HUES64 (cell line): Measurements from ENCODE around the gene LDLRAD4.

Experiments used
- H3K27ac ChIP-seq: 2 replicates; pipeline ENCODE4 v1.7.0; 2013; ENCODE audit warnings: low read depth, low read length, inconsistent platforms
- H3K27me3 ChIP-seq: 2 replicates; pipeline ENCODE4 v1.6.1; 2013; ENCODE audit warnings: mild to moderate bottlenecking, low read length; ENCODE audit not compliant: insufficient read depth
- H3K36me3 ChIP-seq: 2 replicates; pipeline ENCODE4 v1.6.1; 2013; ENCODE audit warnings: mild to moderate bottlenecking, low read length; ENCODE audit not compliant: insufficient read depth
- H3K4me1 ChIP-seq: 2 replicates; pipeline ENCODE4 v1.6.1; 2013; ENCODE audit warnings: mild to moderate bottlenecking, low read length, moderate library complexity; ENCODE audit not compliant: insufficient read depth
- H3K4me3 ChIP-seq: 2 replicates; pipeline ENCODE4 v1.5.1; 2013; ENCODE audit warnings: mild to moderate bottlenecking, low read length, moderate library complexity
- H3K9ac ChIP-seq: 2 replicates; pipeline ENCODE4 v1.6.1; 2013; ENCODE audit warnings: mild to moderate bottlenecking, low read depth, low read length
- H3K9me3 ChIP-seq: 2 replicates; pipeline ENCODE4 v1.6.1; 2013; ENCODE audit warnings: low read depth, low read length; ENCODE audit not compliant: insufficient read depth
- WGBS: fragments of 150-250, 120-280 bp; methylation state at CpG from one replicate; pipeline ENCODE4 v1.1.7; 2013; ENCODE audit warnings: missing lambda C conversion rate; 5-methylcytosine and 5-hydroxymethylcytosine counted together

Gene LDLRAD4

DNA sequence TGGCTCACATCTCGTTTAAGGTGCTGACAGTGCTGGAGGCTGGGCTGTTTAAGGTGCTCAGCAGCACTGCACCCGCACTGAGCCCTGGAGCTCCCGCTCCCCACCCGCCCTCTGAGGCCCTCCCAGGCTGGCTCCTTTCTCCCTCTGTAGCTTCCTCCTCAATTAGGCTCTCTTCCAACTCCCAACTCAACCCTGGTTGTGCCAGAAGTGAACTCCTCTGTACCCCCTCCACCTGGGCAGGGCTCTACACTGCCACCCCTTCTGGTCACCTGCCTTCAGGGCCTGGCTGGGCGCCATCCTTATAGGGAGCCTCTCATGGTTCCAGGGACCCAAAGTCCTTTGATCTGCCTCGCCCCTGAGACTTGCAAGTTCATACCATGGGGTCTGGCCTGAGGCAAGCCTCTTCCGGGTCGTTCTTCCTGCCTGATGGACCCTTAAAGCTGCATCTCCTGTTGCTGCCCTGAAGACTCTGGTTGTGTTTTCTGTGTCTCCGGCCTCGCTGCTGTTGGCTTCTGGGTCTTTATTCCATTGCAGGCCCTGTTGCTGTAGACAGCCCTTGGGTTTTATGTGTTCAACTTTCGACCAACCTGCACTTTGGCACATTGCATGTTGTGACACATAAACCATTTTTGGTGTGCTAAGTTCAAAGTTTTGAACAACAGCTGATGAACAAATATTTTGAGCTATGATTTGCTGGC lies 199.6 kb downstream of the LDLRAD4 start:
- Histone ChIP-seq H3K27me3 (no peaks in the 10 kb centered on the region; the same call in 1 of the 2 replicates), H3K36me3 (no peaks in the 10 kb centered on the region), H3K9ac (no peak overlapping the region), H3K9me3 (no peaks in the 10 kb centered on the region), H3K4me3 (no peak overlapping the region), H3K4me1 (peaks cover 8% of the 10 kb centered on the region; the same call in 1 of the 2 replicates), H3K27ac (no peak overlapping the region)
- WGBS, result 90% methylated on average over 11 of the region's 11 CpGs

GRCh38 chr18:13420969-13421686 lies 202.6 kb downstream of the LDLRAD4 start:
- no peak overlapping the region for H3K4me3 ChIP-seq
- no peak overlapping the region for H3K27ac ChIP-seq
- H3K9me3 ChIP-seq, result no peaks in the 10 kb centered on the region
- H3K27me3 ChIP-seq, result no peaks in the 10 kb centered on the region; the same call in 1 of the 2 replicates
- WGBS, result 90% methylated on average over 19 of the region's 19 CpGs
- H3K9ac ChIP-seq, result no peak overlapping the region
- no peaks in the 10 kb centered on the region for H3K4me1 ChIP-seq
- no peaks in the 10 kb centered on the region for H3K36me3 ChIP-seq

DNA sequence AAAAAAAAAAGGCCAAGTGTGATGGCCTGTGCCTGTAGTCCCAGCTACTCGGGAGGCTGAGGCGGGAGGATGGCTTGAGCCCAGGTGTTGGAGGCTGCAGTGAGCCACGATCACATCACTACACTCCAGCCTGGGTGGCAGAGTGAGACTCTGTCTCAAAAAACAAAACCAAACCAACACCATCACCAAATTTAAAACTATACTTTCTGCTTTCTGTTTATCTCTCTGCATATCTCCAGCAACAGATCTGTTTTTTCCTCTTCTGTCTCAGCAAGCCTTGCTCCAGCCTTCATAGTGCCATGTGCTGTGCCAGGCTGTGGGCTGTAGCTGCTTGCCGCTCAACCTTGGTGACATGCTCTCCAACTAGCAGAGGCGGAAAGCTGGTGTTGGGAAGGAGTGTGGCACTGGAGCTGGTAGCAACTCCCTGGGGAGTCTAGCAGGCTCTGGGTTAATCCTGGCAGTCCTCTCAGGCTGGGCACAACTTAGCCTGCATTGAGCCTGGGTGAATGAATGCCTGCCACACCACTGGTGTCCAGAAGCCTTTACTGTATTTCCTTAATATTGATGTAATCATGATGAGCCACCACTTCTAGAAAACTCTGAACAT lies 204.1 kb downstream of the LDLRAD4 start:
- H3K27ac ChIP-seq, result no peak overlapping the region
- no peaks in the 10 kb centered on the region for H3K36me3 ChIP-seq
- H3K27me3 ChIP-seq, result no peaks in the 10 kb centered on the region; the same call in 1 of the 2 replicates
- H3K4me1 ChIP-seq, result no peaks in the 10 kb centered on the region
- no peak overlapping the region for H3K4me3 ChIP-seq
- 90% methylated on average over 5 of the region's 5 CpGs for WGBS
- H3K9ac ChIP-seq, result no peak overlapping the region
- H3K9me3 ChIP-seq, result no peaks in the 10 kb centered on the region

- Histone ChIP-seq H3K27ac (no peak overlapping the region), H3K36me3 (no peaks in the 10 kb centered on the region), H3K9ac (no peak overlapping the region), H3K4me3 (no peak overlapping the region), H3K27me3 (no peaks in the 10 kb centered on the region), H3K9me3 (no peaks in the 10 kb centered on the region), H3K4me1 (no peaks in the 10 kb centered on the region)
- WGBS, result 95% methylated on average over 9 of the region's 9 CpGs
Measured at GRCh38 chr18:13423352-13423751, 204.8 kb downstream of the LDLRAD4 start.

GRCh38 chr18:13424363-13424762 lies 205.8 kb downstream of the LDLRAD4 start:
- H3K36me3 ChIP-seq, result no peaks in the 10 kb centered on the region
- H3K4me3 ChIP-seq, result no peak overlapping the region
- no peak overlapping the region for H3K9ac ChIP-seq
- H3K9me3 ChIP-seq, result no peaks in the 10 kb centered on the region
- 87% methylated on average over 7 of the region's 7 CpGs for WGBS
- H3K27ac ChIP-seq, result no peak overlapping the region
- H3K4me1 ChIP-seq, result no peaks in the 10 kb centered on the region
- no peaks in the 10 kb centered on the region for H3K27me3 ChIP-seq

DNA sequence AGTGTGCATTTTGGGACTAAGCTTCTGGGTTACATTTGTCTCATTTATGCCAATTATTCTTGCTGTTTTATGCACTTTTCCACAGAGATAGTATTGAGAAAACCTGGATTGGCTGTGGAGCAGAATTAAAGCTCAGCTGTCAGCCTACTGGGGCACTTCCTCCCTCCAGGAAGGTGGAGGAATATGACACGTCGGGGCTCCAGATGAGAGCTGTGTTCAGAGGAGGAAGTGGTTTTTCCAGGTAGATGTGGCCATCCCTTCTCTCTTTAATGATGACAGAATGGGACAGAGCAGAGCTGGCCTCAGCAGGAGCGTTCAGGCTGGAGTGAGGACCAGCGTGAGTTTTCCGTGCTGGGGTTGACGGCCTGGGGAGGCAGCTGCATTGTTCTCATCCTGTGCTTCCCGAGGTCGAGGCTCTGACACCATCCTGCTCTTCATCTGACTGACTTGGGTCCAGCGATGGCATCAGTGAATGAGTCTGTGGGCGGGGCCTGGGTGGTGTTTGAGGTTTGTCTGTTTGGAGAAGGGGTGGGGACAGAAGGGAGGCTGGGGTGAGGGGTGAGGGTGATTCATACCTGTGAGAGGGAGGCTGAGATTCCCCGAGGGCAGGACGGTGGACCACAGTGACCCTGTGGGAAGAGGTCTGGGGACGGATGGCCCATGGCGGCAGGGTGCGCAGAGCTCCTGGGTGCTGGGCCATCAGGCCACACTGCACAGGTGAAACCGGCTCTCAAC lies 207.0 kb downstream of the LDLRAD4 start:
- H3K9ac ChIP-seq, result no peak overlapping the region
- peaks cover 3% of the 10 kb centered on the region; the same call in 1 of the 2 replicates for H3K4me1 ChIP-seq
- no peaks in the 10 kb centered on the region for H3K9me3 ChIP-seq
- no peak overlapping the region for H3K27ac ChIP-seq
- no peaks in the 10 kb centered on the region for H3K36me3 ChIP-seq
- WGBS, result 72% methylated on average over 16 of the region's 16 CpGs
- no peak overlapping the region for H3K4me3 ChIP-seq
- H3K27me3 ChIP-seq, result no peaks in the 10 kb centered on the region

DNA sequence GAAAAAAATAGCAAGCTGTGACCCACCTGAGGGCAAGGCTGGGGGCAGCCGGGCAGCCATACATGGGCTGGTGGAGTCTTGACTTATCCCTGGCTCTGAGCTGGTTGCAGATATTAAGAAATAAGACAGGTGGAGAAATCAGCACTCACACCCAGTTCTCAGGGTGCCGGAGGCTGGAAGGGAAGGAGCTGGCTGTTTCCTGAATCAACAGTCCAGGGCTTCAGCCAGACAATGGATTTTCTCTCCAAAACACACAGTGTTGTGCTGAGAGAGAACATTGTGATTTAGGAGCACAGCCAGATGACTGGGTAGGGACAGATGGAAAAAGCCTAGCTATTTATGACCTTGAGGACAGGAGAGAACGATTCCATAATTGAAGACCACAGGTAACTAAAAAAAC lies 208.8 kb downstream of the LDLRAD4 start:
- Histone ChIP-seq H3K4me3 (no peak overlapping the region), H3K4me1 (peaks cover 12% of the 10 kb centered on the region; the same call in 1 of the 2 replicates), H3K9me3 (no peaks in the 10 kb centered on the region), H3K9ac (no peak overlapping the region), H3K27me3 (no peaks in the 10 kb centered on the region), H3K36me3 (no peaks in the 10 kb centered on the region), H3K27ac (no peak overlapping the region)
- 96% methylated on average over 3 of the region's 3 CpGs for WGBS

DNA sequence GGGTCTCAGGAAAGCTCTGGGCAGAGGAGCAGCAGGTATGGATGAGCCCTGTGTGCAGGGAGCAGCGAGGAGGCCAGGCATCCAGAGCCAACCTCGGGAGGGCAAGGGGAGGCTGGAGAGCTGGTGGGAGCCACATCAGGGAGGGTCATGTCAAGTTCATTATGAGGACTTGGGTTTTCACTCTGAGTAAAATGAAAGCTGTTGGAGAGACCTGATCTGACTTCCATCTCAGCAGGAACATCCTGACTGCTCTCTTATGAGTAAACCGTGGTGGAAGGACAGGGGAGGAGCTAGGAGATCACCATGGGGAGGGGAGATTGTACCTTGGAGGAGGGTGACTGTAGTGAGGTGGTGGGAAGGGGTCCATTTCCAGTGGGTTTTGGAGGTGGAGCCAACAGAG lies 209.8 kb downstream of the LDLRAD4 start:
- no peaks in the 10 kb centered on the region for H3K9me3 ChIP-seq
- no peak overlapping the region for H3K27ac ChIP-seq
- no peak overlapping the region for H3K9ac ChIP-seq
- WGBS, result 63% methylated on average over 3 of the region's 3 CpGs
- no peaks in the 10 kb centered on the region for H3K36me3 ChIP-seq
- no peak overlapping the region for H3K4me3 ChIP-seq
- no peaks in the 10 kb centered on the region for H3K27me3 ChIP-seq
- peaks cover 12% of the 10 kb centered on the region; the same call in 1 of the 2 replicates for H3K4me1 ChIP-seq

DNA sequence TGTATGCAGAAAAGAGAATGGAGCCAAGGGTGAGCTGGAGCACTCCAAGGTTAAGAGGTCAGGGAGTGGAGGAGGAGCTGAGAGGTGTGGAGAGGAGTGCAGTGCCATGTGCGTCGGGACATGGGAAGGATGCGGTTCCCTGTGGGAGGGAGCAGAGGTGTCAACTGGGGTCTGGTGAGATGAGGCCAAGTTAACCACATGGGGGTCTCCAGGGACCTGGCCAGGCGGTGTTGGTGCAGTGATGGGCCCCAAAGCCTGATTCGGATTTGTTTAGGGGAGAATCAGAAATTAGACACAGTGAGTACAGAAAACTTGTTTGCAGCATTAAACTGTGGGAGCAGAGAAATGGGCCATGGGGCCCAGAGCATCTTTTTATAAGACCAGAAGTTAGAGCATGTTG lies 210.5 kb downstream of the LDLRAD4 start:
- H3K4me3 ChIP-seq, result no peak overlapping the region
- peaks cover 12% of the 10 kb centered on the region; the same call in 1 of the 2 replicates for H3K4me1 ChIP-seq
- H3K27me3 ChIP-seq, result no peaks in the 10 kb centered on the region
- H3K36me3 ChIP-seq, result no peaks in the 10 kb centered on the region
- WGBS, result 89% methylated on average over 5 of the region's 5 CpGs
- no peak overlapping the region for H3K27ac ChIP-seq
- no peaks in the 10 kb centered on the region for H3K9me3 ChIP-seq
- H3K9ac ChIP-seq, result no peak overlapping the region

- 94% methylated on average over 15 of the region's 15 CpGs for WGBS
Measured at GRCh38 chr18:13429884-13430510, 211.4 kb downstream of the LDLRAD4 start.

More at GRCh38 chr18:13429884-13430510, 211.4 kb downstream of the LDLRAD4 start:
- Histone ChIP-seq H3K27ac (no peak overlapping the region), H3K9ac (no peak overlapping the region), H3K4me1 (peaks cover 12% of the 10 kb centered on the region; the same call in 1 of the 2 replicates), H3K9me3 (no peaks in the 10 kb centered on the region), H3K36me3 (no peaks in the 10 kb centered on the region), H3K4me3 (no peak overlapping the region), H3K27me3 (no peaks in the 10 kb centered on the region)
